ENCODE measurements around the gene TMEM245. TPM values are rescaled to one million over a fixed set of nuclear protein-coding genes. Genes with fewer than 3 reads are reported as not detected.

TMEM245 gene
- total RNA-seq: 37.2 TPM

- peak; percentile 99 for DNase-seq
These were observed at the start of gene TMEM245 for GRCh38 chr9:109119439-109120203. TMEM245 (minus strand) TSS chr9:109119947; CDS start chr9:109119913, 34 bp downstream.

GRCh38 chr9:109168170-109168569 is 48.4 kb upstream of the TMEM245 start:
- no peak for DNase-seq

GRCh38 chr9:109167716-109168115 is 48.0 kb upstream of the TMEM245 start:
- DNase-seq: no peak

- no peak for DNase-seq
These were observed 47.2 kb upstream of the TMEM245 start, which contains the start of gene FRRS1L for GRCh38 chr9:109166771-109167601. FRRS1L (minus strand) TSS chr9:109167249; CDS start chr9:109167138, 111 bp downstream.

GRCh38 chr9:109166171-109166770 is 46.5 kb upstream of the TMEM245 start:
- no peak for DNase-seq

GRCh38 chr9:109164042-109164441 is 44.3 kb upstream of the TMEM245 start:
- DNase-seq: no peak

GRCh38 chr9:109163194-109163593 is 43.4 kb upstream of the TMEM245 start:
- DNase-seq: no peak

GRCh38 chr9:109162677-109163076 is 42.9 kb upstream of the TMEM245 start:
- no peak for DNase-seq

- no peak for DNase-seq
These were observed 41.7 kb upstream of the TMEM245 start for GRCh38 chr9:109161471-109161870.

GRCh38 chr9:109159583-109159982 is 39.8 kb upstream of the TMEM245 start:
- DNase-seq: no peak

- no peak for DNase-seq
These were observed 38.9 kb upstream of the TMEM245 start for GRCh38 chr9:109158651-109159050.

GRCh38 chr9:109156708-109157107 is 37.0 kb upstream of the TMEM245 start:
- no peak for DNase-seq

- no peak for DNase-seq
These were observed 31.3 kb upstream of the TMEM245 start for GRCh38 chr9:109150925-109151545.

GRCh38 chr9:109149722-109150121 is 30.0 kb upstream of the TMEM245 start:
- DNase-seq: no peak

GRCh38 chr9:109149089-109149488 is 29.3 kb upstream of the TMEM245 start:
- no peak for DNase-seq

- DNase-seq: no peak
These were observed 25.3 kb upstream of the TMEM245 start for GRCh38 chr9:109145051-109145450.

- DNase-seq: no peak
These were observed 24.3 kb upstream of the TMEM245 start for GRCh38 chr9:109143881-109144562.

- DNase-seq: no peak
These were observed 21.6 kb upstream of the TMEM245 start for GRCh38 chr9:109141375-109141774.

- no peak for DNase-seq
These were observed 20.1 kb upstream of the TMEM245 start for GRCh38 chr9:109139851-109140250.

GRCh38 chr9:109138421-109138820 is 18.7 kb upstream of the TMEM245 start:
- no peak for DNase-seq

GRCh38 chr9:109134167-109134578 is 14.4 kb upstream of the TMEM245 start:
- no peak for DNase-seq

GRCh38 chr9:109133533-109133932 is 13.8 kb upstream of the TMEM245 start:
- no peak for DNase-seq

Data from skin of body (tissue), 2 donors.